SK-N-SH (cell line): ENCODE results near the gene RND2. TPM values are rescaled to one million over a fixed set of nuclear protein-coding genes. Genes with fewer than 3 reads are reported as not detected.

Source experiments
- CTCF ChIA-PET: fragments of 300-600, 350-600 bp; formaldehyde crosslinking; extraction: SDS; loops from one replicate; lab custom pipeline; 2021; lab: Yijun Ruan, JAX
- POLR2A ChIA-PET: fragments of 350-600 bp; sonication (Branson Sonifier 250); formaldehyde crosslinking; extraction: SDS; loops from one replicate; lab custom pipeline; 2020; ENCODE audit warnings: antibody characterized with exemption, inconsistent platforms; lab: Yijun Ruan, JAX
- DNase-seq: peaks from one replicate; pipeline ENCODE4 v3.0.0; 2012
- H2AFZ ChIP-seq: fragments of 200-600 bp; sonication (generic); 2 replicates; pipeline ENCODE4 v1.8.1; 2016; ENCODE audit warnings: antibody characterized with exemption, mild to moderate bottlenecking, low read depth
- H3F3A ChIP-seq: fragments of 200-600 bp; sonication (generic); replicated peaks from 2 replicates; pipeline ENCODE3; 2016; ENCODE audit warnings: antibody characterized with exemption, mild to moderate bottlenecking; ENCODE audit not compliant: insufficient read depth
- H3K27ac ChIP-seq, 2 experiments: fragments of 200-500 bp in 1 of 2; fragments of 200-600 bp in 1 of 2; sonication (Bioruptor generic) in 1 of 2; sonication (generic), shearing (Covaris generic) in 1 of 2; 2 replicates each; pipeline versions ENCODE4 v1.5.1 to v1.6.1; 2014 to 2016; ENCODE audit warnings: low read depth in 2 of 2, inconsistent platforms in 1 of 2, low read length in 1 of 2, mild to moderate bottlenecking in 1 of 2, mixed read lengths in 1 of 2
- H3K27me3 ChIP-seq: fragments of 200-600 bp; sonication (generic), shearing (Covaris generic); 2 replicates; pipeline ENCODE4 v1.6.1; 2016; ENCODE audit warnings: mixed run types; ENCODE audit not compliant: insufficient read depth
- H3K36me3 ChIP-seq, 2 experiments: fragments of 200-500 bp in 1 of 2; fragments of 200-600 bp in 1 of 2; sonication (Bioruptor generic) in 1 of 2; sonication (generic) in 1 of 2; replicated peaks in 1 of 2; 2 replicates each; pipeline versions ENCODE3 to v1.5.1; 2014 to 2016; ENCODE audit warnings: low read length in 1 of 2, mild to moderate bottlenecking in 1 of 2; ENCODE audit not compliant: insufficient read depth in 2 of 2, control insufficient read depth in 1 of 2
- H3K4me1 ChIP-seq, 2 experiments: fragments of 200-500 bp in 1 of 2; fragments of 200-600 bp in 1 of 2; sonication (Bioruptor generic) in 1 of 2; sonication (generic), shearing (Covaris generic) in 1 of 2; 2 replicates each; pipeline versions ENCODE4 v1.5.1 to v1.6.1; 2014 to 2016; ENCODE audit warnings: low read depth in 1 of 2, low read length in 1 of 2, mixed run types in 1 of 2; ENCODE audit not compliant: insufficient read depth in 2 of 2, control insufficient read depth in 1 of 2
- H3K4me2 ChIP-seq: fragments of 200-600 bp; sonication (generic), shearing (Covaris generic); 2 replicates; pipeline ENCODE4 v1.6.1; 2017; ENCODE audit warnings: mixed run types
- H3K4me3 ChIP-seq, 2 experiments: fragments of 200-500 bp in 1 of 2; fragments of 200-600 bp in 1 of 2; sonication (Bioruptor generic) in 1 of 2; sonication (generic), shearing (Covaris generic) in 1 of 2; 2 replicates each; pipeline versions ENCODE4 v1.5.1 to v1.8.1; 2014 to 2016; ENCODE audit warnings: low read depth in 2 of 2, inconsistent platforms in 1 of 2, low read length in 1 of 2, mild to moderate bottlenecking in 1 of 2, mixed read lengths in 1 of 2, moderate library complexity in 1 of 2
- H3K79me2 ChIP-seq: fragments of 200-600 bp; sonication (generic); 2 replicates; pipeline ENCODE4 v1.8.1; 2017; ENCODE audit warnings: mild to moderate bottlenecking; ENCODE audit not compliant: insufficient read depth
- H3K9ac ChIP-seq: fragments of 200-600 bp; sonication (generic); 2 replicates; pipeline ENCODE4 v1.6.1; 2017; ENCODE audit warnings: mixed run types
- H3K9me2 ChIP-seq: fragments of 200-600 bp; sonication (generic); 2 replicates; pipeline ENCODE4 v1.6.1; 2017; ENCODE audit warnings: mixed run types
- H3K9me3 ChIP-seq: fragments of 200-600 bp; sonication (generic); 2 replicates; pipeline ENCODE4 v1.6.1; 2017; ENCODE audit warnings: mixed run types, mild to moderate bottlenecking, moderate library complexity
- H4K20me1 ChIP-seq: fragments of 200-600 bp; sonication (generic); 2 replicates; pipeline ENCODE4 v1.6.1; 2017; ENCODE audit warnings: mild to moderate bottlenecking, mixed run types; ENCODE audit not compliant: insufficient read depth
- CHD2 ChIP-seq: fragments of 150-350 bp; IDR thresholded peaks from 2 replicates; pipeline ENCODE4 v1.6.1; 2018; ENCODE audit warnings: low read length; ENCODE audit not compliant: partially characterized antibody
- CTCF ChIP-seq: fragments of 200-600 bp; sonication (generic); IDR thresholded peaks from 2 replicates; pipeline ENCODE4 v1.6.1; 2017; ENCODE audit warnings: antibody characterized with exemption, mild to moderate bottlenecking, moderate library complexity
- GATA2 ChIP-seq: sonication (generic); formaldehyde crosslinking; IDR thresholded peaks from 2 replicates; pipeline ENCODE4 v1.5.0; 2020; ENCODE audit warnings: mild to moderate bottlenecking, missing genetic modification reagents
- MXI1 ChIP-seq: IDR thresholded peaks from 2 replicates; pipeline ENCODE4 v1.6.1; 2012; ENCODE audit warnings: mild to moderate bottlenecking, low read depth, low read length, improper control_type of control experiment
- NRF1 ChIP-seq: IDR thresholded peaks from 2 replicates; pipeline ENCODE4 v1.6.1; 2012; ENCODE audit warnings: low read depth, mild to moderate bottlenecking, low read length
- PBX3 ChIP-seq: IDR thresholded peaks from 2 replicates; pipeline ENCODE4; 2012
- POLR2AphosphoS5 ChIP-seq: IDR thresholded peaks from 2 replicates; pipeline ENCODE4 v1.6.1; 2012; ENCODE audit warnings: low read depth, low read length
- REST ChIP-seq: IDR thresholded peaks from 2 replicates; pipeline ENCODE4 v1.6.1; 2012; ENCODE audit warnings: mild to moderate bottlenecking, low read depth, low read length, moderate library complexity
- RFX5 ChIP-seq: IDR thresholded peaks from 2 replicates; pipeline ENCODE4 v1.6.1; 2012; ENCODE audit warnings: mild to moderate bottlenecking, improper control_type of control experiment, low read length
- RXRA ChIP-seq: IDR thresholded peaks from 2 replicates; pipeline ENCODE4 v1.4.0; 2012; ENCODE audit warnings: low read depth, mild to moderate bottlenecking, borderline replicate concordance
- SMC3 ChIP-seq: IDR thresholded peaks from 2 replicates; pipeline ENCODE4 v1.6.1; 2012; ENCODE audit warnings: low read depth, low read length, improper control_type of control experiment
- TAF1 ChIP-seq: IDR thresholded peaks from 2 replicates; pipeline ENCODE4 v1.6.1; 2012; ENCODE audit warnings: low read depth, mild to moderate bottlenecking, low read length, moderate library complexity, borderline replicate concordance
- USF2 ChIP-seq: fragments of 150-350 bp; IDR thresholded peaks from 2 replicates; pipeline ENCODE4 v1.6.1; 2017; ENCODE audit warnings: antibody characterized with exemption, low read length, low read depth, borderline replicate concordance
- WGBS: methylation state at CpG from one replicate; pipeline ENCODE4 v1.1.6; 2017; ENCODE audit warnings: low lambda C conversion rate; 5-methylcytosine and 5-hydroxymethylcytosine counted together
- polyA plus RNA-seq, 3 experiments: library from polyadenylated mRNA; depleted of rRNA; stranded (reverse); fragments of >200 nt; gene quantifications; 2 replicates each; pipeline ENCODE4 v1.2.3, GENCODE V29; 2012
- TF ChIP-seq, protein P1 (sequence below): fragments of 150-350 bp; IDR thresholded peaks from 2 replicates; pipeline ENCODE4 v1.6.1; 2016; ENCODE audit warnings: mild to moderate bottlenecking, low read depth, low read length
- TF ChIP-seq, protein P2 (sequence below): IDR thresholded peaks from 2 replicates; pipeline ENCODE4 v1.4.0; 2012; ENCODE audit warnings: low read depth, borderline replicate concordance

The RND2 gene
- polyA plus RNA-seq, 1 of the 3 experiments (the other 2 are of a cell fraction): 8.9 TPM

DNA sequence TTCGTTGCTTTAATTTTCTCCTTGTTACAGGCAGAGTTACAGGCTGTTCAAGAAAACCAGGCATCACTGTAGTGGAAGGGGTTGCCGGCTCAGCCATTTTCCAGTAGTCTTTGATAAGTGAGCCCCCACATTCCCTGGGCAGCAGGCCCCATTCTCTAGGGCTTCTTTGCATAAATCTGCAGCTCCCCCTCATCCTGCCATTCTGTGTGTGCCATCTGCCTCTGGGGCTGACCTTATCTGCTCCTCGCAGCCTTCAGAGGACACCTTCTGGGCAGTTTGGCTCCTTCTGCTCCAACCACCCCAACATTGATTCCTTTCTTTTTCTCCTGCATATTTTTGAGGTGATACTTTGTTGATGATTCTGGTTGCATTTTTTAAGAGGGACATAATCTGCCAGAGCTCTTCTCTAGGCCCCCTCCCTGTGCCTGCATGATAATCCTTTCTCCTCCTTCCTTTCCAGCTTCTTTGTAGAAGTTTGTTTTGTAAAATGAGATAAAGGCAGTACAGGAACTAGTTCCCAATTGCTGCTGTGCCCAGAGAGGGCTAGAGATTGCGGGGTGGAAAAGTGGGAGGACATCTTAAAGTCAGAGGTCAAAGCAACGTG is 17.1 kb downstream of the RND2 start:
- ChIA-PET CTCF (interaction anchor here (0.9 to 1.7 kb wide), 4 partner anchors 15 to 127 kb away, joined by 3 to 6 read pairs (median 3); no protein-coding TSS in a partner anchor), POLR2A (no interaction called here)
- H3K27me3 ChIP-seq: no peaks in the 10 kb centered on the region
- no peak overlapping the region for H2AFZ ChIP-seq
- H3K9me3 ChIP-seq: no peaks in the 10 kb centered on the region
- no peaks in the 10 kb centered on the region for H3F3A ChIP-seq
- H3K4me2 ChIP-seq: no peak overlapping the region; the same call in 1 of the 2 replicates
- WGBS: 82% methylated on average over 5 of the region's 5 CpGs
- peak; percentile 40 for TF ChIP-seq GATA2
- no peak for TF ChIP-seq POLR2AphosphoS5
- TF ChIP-seq SMC3: no peak
- TF ChIP-seq, all 33 proteins: peak for 1
- H3K27ac ChIP-seq: no peak overlapping the region
- no peak overlapping the region for H3K4me3 ChIP-seq
- H3K9ac ChIP-seq: no peak overlapping the region
- H3K79me2 ChIP-seq: no peaks in the 10 kb centered on the region
- H4K20me1 ChIP-seq: no peaks in the 10 kb centered on the region
- no peak for DNase-seq
- peaks cover 0 to 2% of the 10 kb centered on the region in 2 experiments for H3K36me3 ChIP-seq
- H3K4me1 ChIP-seq: peaks cover 0 to 5% of the 10 kb centered on the region in 2 experiments; a peak in 1 of 4 replicates
- no peaks in the 10 kb centered on the region for H3K9me2 ChIP-seq

DNA sequence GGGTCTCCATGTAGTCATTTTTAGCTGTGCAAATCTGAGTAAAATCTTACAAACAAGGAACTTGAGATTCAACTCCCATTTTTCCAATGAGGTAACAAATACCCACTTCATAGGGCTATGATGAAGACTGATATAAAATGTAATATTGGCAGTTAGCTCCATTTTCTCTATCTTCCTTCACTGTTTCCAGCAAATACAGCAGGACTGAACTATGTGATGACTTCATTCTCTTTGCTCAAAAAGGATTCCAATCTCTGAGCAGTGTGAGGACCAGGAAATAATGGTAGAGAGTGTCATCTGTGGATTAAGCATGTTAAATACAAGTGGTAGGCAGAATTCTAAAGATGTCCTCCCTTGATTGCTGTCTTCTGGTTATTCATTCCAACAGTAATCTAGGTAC is 18.3 kb downstream of the RND2 start:
- no peaks in the 10 kb centered on the region for H3K27me3 ChIP-seq
- DNase-seq: no peak
- H4K20me1 ChIP-seq: no peaks in the 10 kb centered on the region
- H3K27ac ChIP-seq: no peak overlapping the region
- H3K36me3 ChIP-seq: peaks cover 0 to 2% of the 10 kb centered on the region in 2 experiments
- POLR2A ChIA-PET: no interaction called here
- H3F3A ChIP-seq: no peaks in the 10 kb centered on the region
- no peak overlapping the region for H2AFZ ChIP-seq
- no peaks in the 10 kb centered on the region for H3K9me3 ChIP-seq
- H3K4me2 ChIP-seq: no peak overlapping the region
- H3K4me3 ChIP-seq: no peak overlapping the region
- no peaks in the 10 kb centered on the region for H3K9me2 ChIP-seq
- H3K79me2 ChIP-seq: no peaks in the 10 kb centered on the region
- H3K9ac ChIP-seq: no peak overlapping the region
- CTCF ChIA-PET: interaction anchor here (1.5 kb wide), 1 partner anchor 16 kb away, joined by 3 read pairs; no protein-coding TSS in a partner anchor
- peaks cover 0 to 5% of the 10 kb centered on the region in 2 experiments; a peak in 1 of 4 replicates for H3K4me1 ChIP-seq
- TF ChIP-seq SMC3: no peak
- no peak for TF ChIP-seq NRF1
- TF ChIP-seq MXI1: no peak
- no peak for TF ChIP-seq PBX3
- TF ChIP-seq, protein P1, sequence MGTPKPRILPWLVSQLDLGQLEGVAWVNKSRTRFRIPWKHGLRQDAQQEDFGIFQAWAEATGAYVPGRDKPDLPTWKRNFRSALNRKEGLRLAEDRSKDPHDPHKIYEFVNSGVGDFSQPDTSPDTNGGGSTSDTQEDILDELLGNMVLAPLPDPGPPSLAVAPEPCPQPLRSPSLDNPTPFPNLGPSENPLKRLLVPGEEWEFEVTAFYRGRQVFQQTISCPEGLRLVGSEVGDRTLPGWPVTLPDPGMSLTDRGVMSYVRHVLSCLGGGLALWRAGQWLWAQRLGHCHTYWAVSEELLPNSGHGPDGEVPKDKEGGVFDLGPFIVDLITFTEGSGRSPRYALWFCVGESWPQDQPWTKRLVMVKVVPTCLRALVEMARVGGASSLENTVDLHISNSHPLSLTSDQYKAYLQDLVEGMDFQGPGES: no peak
- TF ChIP-seq REST: no peak
- TF ChIP-seq, protein P2, sequence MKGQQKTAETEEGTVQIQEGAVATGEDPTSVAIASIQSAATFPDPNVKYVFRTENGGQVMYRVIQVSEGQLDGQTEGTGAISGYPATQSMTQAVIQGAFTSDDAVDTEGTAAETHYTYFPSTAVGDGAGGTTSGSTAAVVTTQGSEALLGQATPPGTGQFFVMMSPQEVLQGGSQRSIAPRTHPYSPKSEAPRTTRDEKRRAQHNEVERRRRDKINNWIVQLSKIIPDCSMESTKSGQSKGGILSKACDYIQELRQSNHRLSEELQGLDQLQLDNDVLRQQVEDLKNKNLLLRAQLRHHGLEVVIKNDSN: no peak
- no peak for TF ChIP-seq RXRA
- no peak for TF ChIP-seq TAF1
- TF ChIP-seq RFX5: no peak
- no peak for TF ChIP-seq CTCF
- no peak for TF ChIP-seq CHD2
- TF ChIP-seq GATA2: no peak
- no peak for TF ChIP-seq USF2
